Trophoblast cell (in vitro differentiated cells and primary cell): ENCODE results near the gene ELOVL7.

Source experiments
- DNase-seq, 2 donors: peaks; one replicate each; pipeline ENCODE4 v3.0.0-alpha.2; 2016
- H2AFZ ChIP-seq: 2 replicates; pipeline ENCODE4 v1.6.1; 2013; ENCODE audit warnings: low read length, moderate library complexity, mild to moderate bottlenecking; ENCODE audit not compliant: insufficient read depth, poor library complexity
- H2AK5ac ChIP-seq: 2 replicates; pipeline ENCODE4 v1.6.1; 2013; ENCODE audit warnings: mild to moderate bottlenecking, low read length
- H2BK120ac ChIP-seq: 2 replicates; pipeline ENCODE4 v1.6.1; 2013; ENCODE audit warnings: low read length, mild to moderate bottlenecking, moderate library complexity; ENCODE audit not compliant: insufficient read depth, poor library complexity
- H2BK12ac ChIP-seq: 2 replicates; pipeline ENCODE4 v1.6.1; 2013; ENCODE audit warnings: mild to moderate bottlenecking, low read length, moderate library complexity
- H2BK5ac ChIP-seq: 2 replicates; pipeline ENCODE4 v1.6.1; 2013; ENCODE audit warnings: low read length, low read depth, moderate library complexity, mild to moderate bottlenecking; ENCODE audit not compliant: poor library complexity
- H3K14ac ChIP-seq: 2 replicates; pipeline ENCODE4 v1.6.1; 2013; ENCODE audit warnings: mild to moderate bottlenecking, low read length
- H3K18ac ChIP-seq: 2 replicates; pipeline ENCODE4 v1.6.1; 2013; ENCODE audit warnings: mild to moderate bottlenecking, low read length
- H3K23ac ChIP-seq: 2 replicates; pipeline ENCODE4 v1.6.1; 2013; ENCODE audit warnings: low read length
- H3K27ac ChIP-seq: 2 replicates; pipeline ENCODE4 v1.5.1; 2013; ENCODE audit warnings: low read depth, mild to moderate bottlenecking, inconsistent platforms, low read length, moderate library complexity
- H3K27me3 ChIP-seq: 2 replicates; pipeline ENCODE4 v1.6.1; 2013; ENCODE audit warnings: inconsistent platforms, mild to moderate bottlenecking, low read length, moderate library complexity; ENCODE audit not compliant: insufficient read depth
- H3K36me3 ChIP-seq, 2 experiments: 1 replicate in 1 of 2; 2 replicates in 1 of 2; pipeline ENCODE4 v1.6.1; 2013; ENCODE audit warnings: low read length in 2 of 2, mild to moderate bottlenecking in 2 of 2, moderate library complexity in 1 of 2; ENCODE audit not compliant: insufficient read depth in 2 of 2, control insufficient read depth in 1 of 2
- H3K4ac ChIP-seq: 2 replicates; pipeline ENCODE4 v1.6.1; 2013; ENCODE audit warnings: low read depth, mild to moderate bottlenecking, low read length, moderate library complexity
- H3K4me1 ChIP-seq, 2 experiments: 1 replicate in 1 of 2; 2 replicates in 1 of 2; pipeline ENCODE4 v1.6.1; 2013; ENCODE audit warnings: low read length in 2 of 2, mild to moderate bottlenecking in 2 of 2, moderate library complexity in 1 of 2; ENCODE audit not compliant: insufficient read depth in 2 of 2, control insufficient read depth in 1 of 2
- H3K4me2 ChIP-seq: 2 replicates; pipeline ENCODE4 v1.6.1; 2013; ENCODE audit warnings: inconsistent platforms, mild to moderate bottlenecking, low read length, moderate library complexity
- H3K4me3 ChIP-seq: 2 replicates; pipeline ENCODE4 v1.5.1; 2013; ENCODE audit warnings: mild to moderate bottlenecking, low read depth, low read length, inconsistent platforms
- H3K79me1 ChIP-seq: one replicate; pipeline ENCODE4 v1.6.1; 2013; ENCODE audit warnings: low read length
- H3K79me2 ChIP-seq: 2 replicates; pipeline ENCODE4 v1.6.1; 2013; ENCODE audit warnings: low read length, mild to moderate bottlenecking; ENCODE audit not compliant: control insufficient read depth, insufficient read depth, poor library complexity
- H3K9ac ChIP-seq: 2 replicates; pipeline ENCODE4 v1.6.1; 2013; ENCODE audit warnings: mild to moderate bottlenecking, low read length
- H3K9me3 ChIP-seq: 2 replicates; pipeline ENCODE4 v1.6.1; 2013; ENCODE audit warnings: low read depth, mild to moderate bottlenecking, control low read depth, inconsistent platforms, low read length; ENCODE audit not compliant: insufficient read depth
- H4K12ac ChIP-seq: 2 replicates; pipeline ENCODE4 v1.6.1; 2013; ENCODE audit warnings: low read depth, mild to moderate bottlenecking, low read length, moderate library complexity
- H4K8ac ChIP-seq: 2 replicates; pipeline ENCODE4 v1.6.1; 2013; ENCODE audit warnings: low read depth, mild to moderate bottlenecking, low read length, moderate library complexity
- H4K91ac ChIP-seq: one replicate; pipeline ENCODE4 v1.6.1; 2013; ENCODE audit warnings: low read depth, mild to moderate bottlenecking, low read length, moderate library complexity
- WGBS: extraction: QIAGEN DNeasy Blood & Tissue Kit; methylation state at CpG from one replicate; pipeline ENCODE4 v1.1.7; 2013; ENCODE audit warnings: missing lambda C conversion rate; ENCODE audit not compliant: insufficient read length, insufficient coverage; ENCODE audit errors: extremely low coverage; 5-methylcytosine and 5-hydroxymethylcytosine counted together

Gene ELOVL7

DNA sequence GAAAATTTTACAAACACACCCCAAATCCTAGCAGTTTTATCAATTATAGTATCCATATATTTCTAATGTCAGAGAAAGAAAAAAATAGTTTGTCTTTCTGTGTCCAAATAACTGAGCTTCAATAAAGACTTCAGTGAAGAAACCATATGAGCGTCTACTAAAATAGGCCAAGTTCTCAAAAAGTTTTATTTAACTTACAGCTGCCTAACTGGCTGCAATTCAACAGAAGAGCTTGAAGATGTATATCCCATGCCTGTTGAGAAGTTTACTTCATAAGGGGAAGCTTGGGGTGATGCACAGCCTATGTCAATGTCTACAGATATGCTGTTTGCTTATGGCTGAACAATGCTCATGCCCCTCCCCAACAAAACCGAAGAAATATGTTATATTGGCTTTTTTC is 43.7 kb upstream of the ELOVL7 start:
- H3K14ac ChIP-seq: no peak overlapping the region
- no peaks in the 10 kb centered on the region for H3K79me1 ChIP-seq
- H3K27me3 ChIP-seq: no peaks in the 10 kb centered on the region
- no peak overlapping the region for H2AFZ ChIP-seq
- H3K18ac ChIP-seq: no peak overlapping the region
- no CpG with 5 or more reads among the region's 2 CpGs for WGBS
- H4K91ac ChIP-seq: no peak overlapping the region
- H3K9ac ChIP-seq: no peak overlapping the region
- no peak for DNase-seq
- H3K9me3 ChIP-seq: no peaks in the 10 kb centered on the region
- H2AK5ac ChIP-seq: no peak overlapping the region
- H3K79me2 ChIP-seq: no peaks in the 10 kb centered on the region
- H2BK120ac ChIP-seq: no peak overlapping the region
- H2BK5ac ChIP-seq: no peak overlapping the region
- no peak overlapping the region for H2BK12ac ChIP-seq
- no peak overlapping the region for H3K23ac ChIP-seq
- H3K27ac ChIP-seq: no peak overlapping the region
- H3K4me2 ChIP-seq: no peak overlapping the region
- H4K12ac ChIP-seq: no peak overlapping the region
- H3K4ac ChIP-seq: no peak overlapping the region
- H3K4me3 ChIP-seq: no peak overlapping the region
- H3K4me1 ChIP-seq: no peaks in the 10 kb centered on the region
- no peak overlapping the region for H4K8ac ChIP-seq
- peaks cover 4 to 5% of the 10 kb centered on the region in 2 experiments for H3K36me3 ChIP-seq

DNA sequence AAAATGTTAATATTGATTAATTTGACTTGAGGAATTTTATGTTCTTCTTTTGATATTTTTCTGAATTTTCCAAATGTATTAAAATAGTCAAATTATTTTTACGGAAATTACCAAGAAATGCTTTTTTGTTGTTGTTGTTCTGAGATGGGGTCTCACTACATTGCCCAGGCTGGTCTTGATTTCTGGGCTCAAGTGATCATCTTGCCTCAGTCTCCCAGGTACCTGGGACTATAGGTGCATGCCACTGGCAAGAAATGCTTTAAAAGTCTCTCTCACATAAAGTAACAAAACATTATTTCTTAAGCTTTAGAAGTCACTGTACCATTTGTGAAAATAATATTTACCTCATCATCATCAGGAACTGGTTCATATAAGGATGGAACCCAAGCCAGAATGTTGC is 43.0 kb upstream of the ELOVL7 start:
- no peaks in the 10 kb centered on the region for H3K9me3 ChIP-seq
- no peak overlapping the region for H4K8ac ChIP-seq
- H3K4me1 ChIP-seq: no peaks in the 10 kb centered on the region
- no peaks in the 10 kb centered on the region for H3K79me2 ChIP-seq
- H3K23ac ChIP-seq: no peak overlapping the region
- no peak overlapping the region for H3K4me2 ChIP-seq
- H3K18ac ChIP-seq: no peak overlapping the region
- H3K36me3 ChIP-seq: no peaks in the 10 kb centered on the region
- no peak overlapping the region for H2BK120ac ChIP-seq
- H2BK12ac ChIP-seq: no peak overlapping the region
- no peak overlapping the region for H3K9ac ChIP-seq
- no peak overlapping the region for H3K4me3 ChIP-seq
- DNase-seq: no peak
- H3K27ac ChIP-seq: no peak overlapping the region
- H2AK5ac ChIP-seq: no peak overlapping the region
- no peaks in the 10 kb centered on the region for H3K79me1 ChIP-seq
- no CpG with 5 or more reads among the region's 1 CpG for WGBS
- H2BK5ac ChIP-seq: no peak overlapping the region
- H4K91ac ChIP-seq: no peak overlapping the region
- no peak overlapping the region for H3K14ac ChIP-seq
- H2AFZ ChIP-seq: no peak overlapping the region
- H3K4ac ChIP-seq: no peak overlapping the region
- H4K12ac ChIP-seq: no peak overlapping the region
- no peaks in the 10 kb centered on the region for H3K27me3 ChIP-seq

DNA sequence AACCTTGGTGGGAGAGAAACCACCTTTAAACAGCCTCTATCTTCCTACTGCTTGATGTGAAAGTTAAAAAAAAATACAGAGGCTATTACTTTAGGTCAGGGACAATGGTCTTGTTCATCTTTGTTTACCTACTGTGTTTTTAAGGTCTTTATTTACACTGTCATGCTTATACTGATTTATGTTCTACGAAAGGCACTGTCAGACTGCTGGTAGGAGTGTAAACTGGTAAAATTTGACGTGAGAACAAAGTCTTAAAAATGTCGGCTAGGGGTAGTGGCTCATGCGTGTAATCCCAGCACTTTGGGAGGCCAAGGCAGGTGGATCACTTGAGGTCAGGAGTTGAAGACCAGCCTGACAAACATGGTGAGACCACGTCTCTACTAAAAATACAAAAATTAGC is 42.1 kb upstream of the ELOVL7 start:
- DNase-seq: no peak
- H2BK120ac ChIP-seq: no peak overlapping the region
- no peak overlapping the region for H3K4ac ChIP-seq
- H3K27ac ChIP-seq: no peak overlapping the region
- H3K9ac ChIP-seq: no peak overlapping the region
- WGBS: no CpG with 5 or more reads among the region's 5 CpGs
- no peak overlapping the region for H3K14ac ChIP-seq
- H2BK5ac ChIP-seq: no peak overlapping the region
- no peaks in the 10 kb centered on the region for H3K4me1 ChIP-seq
- no peak overlapping the region for H3K4me2 ChIP-seq
- no peaks in the 10 kb centered on the region for H3K36me3 ChIP-seq
- no peaks in the 10 kb centered on the region for H3K79me1 ChIP-seq
- H3K9me3 ChIP-seq: no peaks in the 10 kb centered on the region
- H4K8ac ChIP-seq: no peak overlapping the region
- no peak overlapping the region for H3K18ac ChIP-seq
- no peak overlapping the region for H2AFZ ChIP-seq
- no peak overlapping the region for H2AK5ac ChIP-seq
- no peak overlapping the region for H4K12ac ChIP-seq
- H3K4me3 ChIP-seq: no peak overlapping the region
- H3K79me2 ChIP-seq: no peaks in the 10 kb centered on the region
- no peak overlapping the region for H4K91ac ChIP-seq
- no peak overlapping the region for H3K23ac ChIP-seq
- H3K27me3 ChIP-seq: no peaks in the 10 kb centered on the region
- no peak overlapping the region for H2BK12ac ChIP-seq

DNA sequence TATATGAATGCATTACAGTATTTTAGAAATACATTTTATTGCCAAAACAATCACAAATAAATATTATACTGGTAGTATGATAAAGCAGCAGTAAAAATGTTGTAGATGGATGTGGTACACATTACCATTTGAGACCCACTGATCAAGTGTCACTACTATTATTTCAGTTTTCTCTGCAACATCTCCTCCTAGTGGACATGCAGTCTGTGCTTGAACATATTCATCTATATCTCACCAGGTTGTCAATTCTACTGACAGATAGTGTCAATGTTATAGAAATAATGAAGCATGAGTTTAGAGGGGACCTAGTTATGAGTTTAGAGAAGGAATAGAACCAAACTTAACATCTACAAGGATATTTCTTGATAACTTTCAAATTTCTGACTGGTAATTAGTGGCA is 39.2 kb upstream of the ELOVL7 start:
- Histone ChIP-seq H3K79me1 (no peaks in the 10 kb centered on the region), H3K27me3 (no peaks in the 10 kb centered on the region), H4K91ac (no peak overlapping the region), H4K12ac (no peak overlapping the region), H3K9me3 (no peaks in the 10 kb centered on the region), H3K27ac (no peak overlapping the region), H3K23ac (no peak overlapping the region), H3K79me2 (no peaks in the 10 kb centered on the region), H3K4me3 (no peak overlapping the region), H2BK12ac (no peak overlapping the region), H2BK5ac (no peak overlapping the region), H3K4me2 (no peak overlapping the region), H3K4ac (no peak overlapping the region), H3K36me3 (no peaks in the 10 kb centered on the region), H2AK5ac (no peak overlapping the region), H2AFZ (no peak overlapping the region), H2BK120ac (no peak overlapping the region), H3K14ac (no peak overlapping the region), H3K4me1 (no peaks in the 10 kb centered on the region), H3K9ac (no peak overlapping the region), H4K8ac (no peak overlapping the region), H3K18ac (no peak overlapping the region)
- DNase-seq: peak in 1 of 2 donors; percentile 60

DNA sequence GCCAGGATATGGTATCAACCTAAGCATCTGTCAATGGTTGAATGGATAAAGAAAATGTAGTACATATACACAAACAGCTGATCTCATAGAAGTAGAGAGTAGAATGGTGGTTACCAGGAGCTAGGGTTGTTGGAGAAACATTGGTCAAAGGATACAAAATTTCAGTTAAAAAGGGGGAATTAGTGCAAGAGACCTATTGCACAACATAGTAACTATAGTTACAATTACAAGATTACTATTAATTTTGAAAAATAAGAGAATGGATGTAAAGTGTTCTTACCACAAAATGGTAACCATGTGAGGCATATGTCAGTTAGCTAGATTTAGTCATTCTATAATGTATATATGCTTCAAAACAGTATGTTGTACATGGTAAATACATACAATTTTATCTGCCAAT is 28.8 kb upstream of the ELOVL7 start:
- Histone ChIP-seq H3K23ac (no peak overlapping the region), H3K27ac (no peak overlapping the region), H2BK12ac (no peak overlapping the region), H3K4me3 (no peak overlapping the region), H3K18ac (no peak overlapping the region), H4K8ac (no peak overlapping the region), H3K14ac (no peak overlapping the region), H3K9me3 (peaks cover 2% of the 10 kb centered on the region), H3K36me3 (no peaks in the 10 kb centered on the region), H3K4me1 (no peaks in the 10 kb centered on the region), H2AFZ (no peak overlapping the region), H3K9ac (no peak overlapping the region), H3K4ac (no peak overlapping the region), H2BK5ac (no peak overlapping the region), H3K4me2 (no peak overlapping the region), H3K79me1 (no peaks in the 10 kb centered on the region), H2AK5ac (no peak overlapping the region), H3K27me3 (no peaks in the 10 kb centered on the region), H4K12ac (no peak overlapping the region), H4K91ac (no peak overlapping the region), H3K79me2 (no peaks in the 10 kb centered on the region), H2BK120ac (no peak overlapping the region)
- DNase-seq: no peak
